ENCODE results near the gene LRCH4.

- TF ChIP-seq, protein P1, sequence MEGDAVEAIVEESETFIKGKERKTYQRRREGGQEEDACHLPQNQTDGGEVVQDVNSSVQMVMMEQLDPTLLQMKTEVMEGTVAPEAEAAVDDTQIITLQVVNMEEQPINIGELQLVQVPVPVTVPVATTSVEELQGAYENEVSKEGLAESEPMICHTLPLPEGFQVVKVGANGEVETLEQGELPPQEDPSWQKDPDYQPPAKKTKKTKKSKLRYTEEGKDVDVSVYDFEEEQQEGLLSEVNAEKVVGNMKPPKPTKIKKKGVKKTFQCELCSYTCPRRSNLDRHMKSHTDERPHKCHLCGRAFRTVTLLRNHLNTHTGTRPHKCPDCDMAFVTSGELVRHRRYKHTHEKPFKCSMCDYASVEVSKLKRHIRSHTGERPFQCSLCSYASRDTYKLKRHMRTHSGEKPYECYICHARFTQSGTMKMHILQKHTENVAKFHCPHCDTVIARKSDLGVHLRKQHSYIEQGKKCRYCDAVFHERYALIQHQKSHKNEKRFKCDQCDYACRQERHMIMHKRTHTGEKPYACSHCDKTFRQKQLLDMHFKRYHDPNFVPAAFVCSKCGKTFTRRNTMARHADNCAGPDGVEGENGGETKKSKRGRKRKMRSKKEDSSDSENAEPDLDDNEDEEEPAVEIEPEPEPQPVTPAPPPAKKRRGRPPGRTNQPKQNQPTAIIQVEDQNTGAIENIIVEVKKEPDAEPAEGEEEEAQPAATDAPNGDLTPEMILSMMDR (IDR thresholded peaks at IDR 0.05; ENCODE audit: low read depth, low read length): no peak
- no peak for TF ChIP-seq EZH2phosphoT487 (IDR thresholded peaks at IDR 0.05; ENCODE audit: low read depth)
Observed at GRCh38 chr7:100583132-100584053, 2.5 kb downstream of the LRCH4 start.

Measured in OCI-LY3 (cell line).